CD4-positive, alpha-beta memory T cell (primary cell): ENCODE measurements around the gene TMPRSS2. TPM values are rescaled to one million over a fixed set of nuclear protein-coding genes. Genes with fewer than 3 reads are reported as not detected.
"Not testable (repeated sequence)": the region's sequence is repeated elsewhere in the genome, so short reads cannot be mapped to it uniquely, and the experiment has no call there.

Experiments used
- CTCF ChIA-PET: fragments of 350-600 bp; sonication (Branson Sonifier 250); formaldehyde crosslinking; loops from one replicate; lab custom pipeline; 2021; ENCODE audit warnings: inconsistent platforms; ENCODE audit not compliant: partially characterized antibody; lab: Charles Lee
- POLR2A ChIA-PET: fragments of 350-600 bp; sonication (Branson Sonifier 250); formaldehyde crosslinking; loops from one replicate; lab custom pipeline; 2021; ENCODE audit not compliant: partially characterized antibody; lab: Charles Lee
- DNase-seq, 5 donors: peaks; one replicate each; pipeline versions ENCODE4 v3.0.0 to v3.0.0-alpha.2; 2020 to 2022; ENCODE audit warnings: mixed read lengths in 1 of 5
- H3K27ac ChIP-seq: one replicate; pipeline ENCODE4 v1.7.0; 2013; ENCODE audit warnings: low read depth, low read length
- H3K27me3 ChIP-seq: 2 replicates; pipeline ENCODE4 v1.7.0; 2013; ENCODE audit warnings: mild to moderate bottlenecking, low read length, moderate library complexity; ENCODE audit not compliant: insufficient read depth
- H3K36me3 ChIP-seq: 2 replicates; pipeline ENCODE4 v1.7.0; 2013; ENCODE audit warnings: mild to moderate bottlenecking, low read length, moderate library complexity; ENCODE audit not compliant: insufficient read depth
- H3K4me1 ChIP-seq: 2 replicates; pipeline ENCODE4 v1.7.0; 2013; ENCODE audit warnings: mild to moderate bottlenecking, low read length, moderate library complexity; ENCODE audit not compliant: insufficient read depth
- H3K4me3 ChIP-seq, 2 donors: one replicate each; pipeline ENCODE4 v1.7.0; 2013; ENCODE audit warnings: low read length in 2 of 2, mild to moderate bottlenecking in 1 of 2
- H3K9me3 ChIP-seq, 2 donors: one replicate each; pipeline ENCODE4 v1.7.0; 2013; ENCODE audit warnings: low read length in 2 of 2, control low read depth in 1 of 2; ENCODE audit not compliant: control insufficient read depth in 1 of 2
- H3K27ac Mint-ChIP-seq, 7 donors: one replicate each; pipeline ENCODE4 v1.8.0; 2020 to 2021; ENCODE audit warnings: mixed read lengths in 7 of 7, mild to moderate bottlenecking in 6 of 7, inconsistent platforms in 3 of 7, moderate library complexity in 3 of 7
- H3K27me3 Mint-ChIP-seq, 2 donors: one replicate each; pipeline ENCODE4 v1.8.0; 2020 to 2021; ENCODE audit warnings: mixed read lengths in 2 of 2
- H3K36me3 Mint-ChIP-seq, 2 donors: one replicate each; pipeline ENCODE4 v1.8.0; 2020 to 2021; ENCODE audit warnings: mixed read lengths in 2 of 2, inconsistent platforms in 1 of 2, mild to moderate bottlenecking in 1 of 2
- H3K4me1 Mint-ChIP-seq, 4 donors: one replicate each; pipeline ENCODE4 v1.8.0; 2020 to 2021; ENCODE audit warnings: mixed read lengths in 4 of 4, mild to moderate bottlenecking in 1 of 4
- H3K4me3 Mint-ChIP-seq, 8 donors: one replicate each; pipeline ENCODE4 v1.8.0; 2020 to 2021; ENCODE audit warnings: mixed read lengths in 8 of 8, mild to moderate bottlenecking in 7 of 8, moderate library complexity in 6 of 8, inconsistent platforms in 3 of 8
- H3K9me3 Mint-ChIP-seq, 8 donors: one replicate each; pipeline ENCODE4 v1.8.0; 2020 to 2021; ENCODE audit warnings: mixed read lengths in 8 of 8, mild to moderate bottlenecking in 5 of 8, inconsistent platforms in 3 of 8, moderate library complexity in 1 of 8
- intact Hi-C: fragments of 100-400 bp; cut with micrococcal nuclease; formaldehyde crosslinking; loops from one replicate; pipeline ENCODE4 v1.15.1; 2023
- polyA plus RNA-seq, 2 donors: library from polyadenylated mRNA; unstranded; fragments of 300-500 nt; fragmentation: Illumina TruSeq; gene quantifications; one replicate each; pipeline ENCODE4 v1.2.3, GENCODE V29; 2021
- total RNA-seq, 2 experiments: library from RNA; stranded (reverse); gene quantifications; one replicate each; pipeline ENCODE4 v1.2.3, GENCODE V29; 2021

TMPRSS2 gene
- total and polyA plus RNA-seq, 4 experiments from 2014 or later: not detected

DNA sequence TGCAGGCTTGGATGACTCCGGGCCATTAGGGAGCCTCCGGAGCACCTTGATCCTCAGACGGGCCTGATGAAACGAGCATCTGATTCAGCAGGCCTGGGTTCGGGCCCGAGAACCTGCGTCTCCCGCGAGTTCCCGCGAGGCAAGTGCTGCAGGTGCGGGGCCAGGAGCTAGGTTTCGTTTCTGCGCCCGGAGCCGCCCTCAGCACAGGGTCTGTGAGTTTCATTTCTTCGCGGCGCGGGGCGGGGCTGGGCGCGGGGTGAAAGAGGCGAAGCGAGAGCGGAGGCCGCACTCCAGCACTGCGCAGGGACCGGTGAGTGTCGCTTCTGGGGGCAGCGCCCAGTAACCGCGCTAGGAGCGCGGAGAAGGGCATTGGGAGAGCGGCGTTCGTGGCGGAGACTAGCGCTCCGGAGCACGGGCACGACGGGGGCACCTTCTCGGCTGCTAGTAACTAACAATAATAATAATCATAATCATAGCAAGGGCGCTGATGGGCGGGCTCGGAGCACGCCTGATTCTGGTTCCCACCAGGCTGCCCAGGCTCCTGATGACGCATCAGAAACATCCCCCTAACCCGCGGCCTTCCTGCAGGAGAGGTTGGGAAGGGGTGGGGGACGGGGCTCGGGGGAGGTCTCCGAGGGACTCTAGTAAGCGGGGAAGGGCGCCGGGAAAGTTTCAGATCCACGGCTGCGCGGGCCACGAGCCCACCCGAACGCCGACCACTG is 81.8 kb downstream of the TMPRSS2 start, which contains the start of gene MX1:
Gene MX1 (plus strand): TSS at position 286 of the 722 bp plus-strand sequence. CDS start 5,832 bp downstream, outside the sequence.
- H3K4me1 ChIP-seq: peaks cover 22% of the 10 kb centered on the region
- Mint-ChIP-seq H3K4me3 (peak within 1 kb of the TSS; percentile 95 to 99 (median 98)), H3K4me1 (peaks cover 27 to 69% (median 47%) of the 10 kb centered on the region in 4 donors), H3K9me3 (no peaks in the 10 kb centered on the region), H3K27ac (peak within 1 kb of the TSS; percentile 93 to 98 (median 96)), H3K27me3 (no peaks in the 10 kb centered on the region), H3K36me3 (peaks cover 18 to 29% of the 10 kb centered on the region in 2 donors)
- ChIA-PET CTCF (interaction anchor here (0.9 to 3.3 kb wide), 6 partner anchors 8 to 143 kb away, joined by 3 to 24 read pairs (median 6); no protein-coding TSS in a partner anchor), POLR2A (interaction anchor here (0.6 to 5.2 kb wide), 9 partner anchors 8 to 64 kb away, joined by 3 to 58 read pairs (median 4); partner anchors contain the start of gene MX2)
- intact Hi-C loops: loop anchor here (1.0 kb wide), 1 partner anchor 64 kb away; the partner anchor contains the start of gene MX2
- H3K9me3 ChIP-seq: no peaks in the 10 kb centered on the region
- peaks cover 3% of the 10 kb centered on the region for H3K36me3 ChIP-seq
- H3K27ac ChIP-seq: peak within 1 kb of the TSS; percentile 88
- peak within 1 kb of the TSS; percentile 79 to 91 for H3K4me3 ChIP-seq
- peak; percentile 86 to 90 (median 88) for DNase-seq
- H3K27me3 ChIP-seq: no peaks in the 10 kb centered on the region

DNA sequence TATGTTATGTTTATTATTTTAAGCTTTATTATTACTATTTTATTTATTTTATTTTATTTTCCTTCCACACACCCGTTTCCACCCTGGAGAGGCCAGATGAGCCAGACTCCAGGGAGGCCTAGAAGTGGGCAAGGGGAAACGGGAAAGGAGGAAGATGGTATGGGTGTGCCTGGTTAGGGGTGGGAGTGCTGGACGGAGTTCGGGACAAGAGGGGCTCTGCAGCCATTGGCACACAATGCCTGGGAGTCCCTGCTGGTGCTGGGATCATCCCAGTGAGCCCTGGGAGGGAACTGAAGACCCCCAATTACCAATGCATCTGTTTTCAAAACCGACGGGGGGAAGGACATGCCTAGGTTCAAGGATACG is 82.4 kb downstream of the TMPRSS2 start:
- H3K27ac ChIP-seq: peak overlapping the region; percentile 88
- H3K4me1 ChIP-seq: peaks cover 22% of the 10 kb centered on the region
- peaks cover 3% of the 10 kb centered on the region for H3K36me3 ChIP-seq
- H3K36me3 Mint-ChIP-seq: peaks cover 16 to 25% of the 10 kb centered on the region in 2 donors
- peak overlapping the region; percentile 79 to 91 for H3K4me3 ChIP-seq
- H3K27me3 Mint-ChIP-seq: no peaks in the 10 kb centered on the region
- H3K27me3 ChIP-seq: no peaks in the 10 kb centered on the region
- peaks cover 30 to 75% (median 52%) of the 10 kb centered on the region in 4 donors for H3K4me1 Mint-ChIP-seq
- CTCF ChIA-PET: interaction anchor here (0.6 to 3.3 kb wide), 5 partner anchors 13 to 142 kb away, joined by 3 to 24 read pairs (median 5); no protein-coding TSS in a partner anchor
- intact Hi-C loops: no loop called here
- H3K9me3 Mint-ChIP-seq: no peaks in the 10 kb centered on the region
- no peaks in the 10 kb centered on the region for H3K9me3 ChIP-seq
- POLR2A ChIA-PET: interaction anchor here (0.6 to 5.2 kb wide), 8 partner anchors 8 to 64 kb away, joined by 3 to 58 read pairs (median 4); partner anchors contain the start of gene MX2
- peak overlapping the region; percentile 93 to 98 (median 96) for H3K27ac Mint-ChIP-seq
- peak overlapping the region; percentile 95 to 99 (median 98) for H3K4me3 Mint-ChIP-seq
- DNase-seq: no peak

DNA sequence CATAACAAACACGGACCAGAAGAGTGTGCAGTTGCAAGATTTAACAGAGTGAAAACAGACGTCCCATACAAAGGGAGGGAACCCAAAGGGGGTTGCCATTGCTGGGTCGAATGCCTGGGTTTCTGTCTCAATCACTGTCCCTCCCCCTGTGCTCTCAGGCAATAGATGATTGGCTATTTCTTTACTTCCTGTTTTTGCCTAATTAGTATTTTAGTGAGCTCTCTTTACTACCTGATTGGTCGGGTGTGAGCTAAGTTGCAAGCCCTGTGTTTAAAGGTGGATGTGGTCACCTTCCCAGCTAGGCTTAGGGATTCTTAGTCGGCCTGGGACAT is 84.7 kb downstream of the TMPRSS2 start:
- H3K9me3 ChIP-seq, H3K27me3 ChIP-seq, intact Hi-C loops, H3K27me3 Mint-ChIP-seq, H3K4me3 ChIP-seq, H3K9me3 Mint-ChIP-seq, H3K36me3 ChIP-seq, DNase-seq, H3K27ac ChIP-seq: not testable (repeated sequence)
- CTCF ChIA-PET: interaction anchor here (0.7 to 3.3 kb wide), 2 partner anchors 140 kb away, joined by 3 to 24 read pairs; no protein-coding TSS in a partner anchor
- peaks cover 4 to 14% of the 10 kb centered on the region in 2 donors for H3K36me3 Mint-ChIP-seq
- POLR2A ChIA-PET: interaction anchor here (3.4 to 5.2 kb wide), 2 partner anchors 12 to 61 kb away, joined by 19 to 58 read pairs; partner anchors contain the start of gene MX2
- H3K4me1 ChIP-seq: peaks cover 28% of the 10 kb centered on the region
- H3K4me3 Mint-ChIP-seq: peak overlapping the region in 6 of 8 donors; percentile 25 to 58 (median 32)
- H3K27ac Mint-ChIP-seq: peak overlapping the region in 6 of 7 donors; percentile 48 to 78 (median 66)
- peaks cover 30 to 72% (median 48%) of the 10 kb centered on the region in 4 donors for H3K4me1 Mint-ChIP-seq

- DNase-seq: no peak
- Mint-ChIP-seq H3K9me3 (no peaks in the 10 kb centered on the region), H3K4me1 (peaks cover 27 to 67% (median 42%) of the 10 kb centered on the region in 4 donors), H3K4me3 (peak overlapping the region in 4 of 8 donors; percentile 34 to 61 (median 50)), H3K27me3 (no peaks in the 10 kb centered on the region), H3K27ac (peak overlapping the region in 3 of 7 donors; percentile 53 to 76 (median 66)), H3K36me3 (peaks cover 0 to 10% of the 10 kb centered on the region in 2 donors)
- CTCF ChIA-PET: interaction anchor here (0.7 kb wide), 1 partner anchor 139 kb away, joined by 3 read pairs; no protein-coding TSS in a partner anchor
- POLR2A ChIA-PET: interaction anchor here (0.6 to 3.4 kb wide), 2 partner anchors 11 to 28 kb away, joined by 3 to 19 read pairs; no protein-coding TSS in a partner anchor
- Histone ChIP-seq H3K4me3 (no peak overlapping the region), H3K4me1 (peaks cover 28% of the 10 kb centered on the region), H3K9me3 (no peaks in the 10 kb centered on the region), H3K36me3 (no peaks in the 10 kb centered on the region), H3K27ac (no peak overlapping the region), H3K27me3 (no peaks in the 10 kb centered on the region)
- intact Hi-C loops: no loop called here
These were observed 85.2 kb downstream of the TMPRSS2 start for GRCh38 chr21:41422546-41423304.

- H3K27me3 Mint-ChIP-seq, H3K9me3 ChIP-seq, H3K27me3 ChIP-seq, H3K9me3 Mint-ChIP-seq, POLR2A ChIA-PET, H3K36me3 ChIP-seq, H3K36me3 Mint-ChIP-seq, CTCF ChIA-PET, H3K4me3 ChIP-seq, intact Hi-C loops, DNase-seq: not testable (repeated sequence)
- peak overlapping the region in 6 of 7 donors; percentile 79 to 93 (median 92) for H3K27ac Mint-ChIP-seq
- Histone ChIP-seq H3K4me1 (peaks cover 17% of the 10 kb centered on the region), H3K27ac (peak overlapping the region; percentile 60)
- H3K4me1 Mint-ChIP-seq: peaks cover 21 to 55% (median 33%) of the 10 kb centered on the region in 4 donors
- peak overlapping the region; percentile 85 to 94 (median 90) for H3K4me3 Mint-ChIP-seq
These were observed 87.0 kb downstream of the TMPRSS2 start for GRCh38 chr21:41420998-41421397.

- POLR2A ChIA-PET: no interaction called here
- Histone ChIP-seq H3K9me3 (no peaks in the 10 kb centered on the region), H3K27me3 (no peaks in the 10 kb centered on the region), H3K4me1 (peaks cover 12% of the 10 kb centered on the region), H3K4me3 (peak overlapping the region; percentile 27 to 49), H3K27ac (peak overlapping the region; percentile 60), H3K36me3 (no peaks in the 10 kb centered on the region)
- intact Hi-C loops: no loop called here
- Mint-ChIP-seq H3K36me3 (no peaks in the 10 kb centered on the region), H3K27me3 (no peaks in the 10 kb centered on the region), H3K9me3 (peaks cover 0 to 3% (median 0%) of the 10 kb centered on the region in 8 donors), H3K4me3 (peak overlapping the region; percentile 85 to 94 (median 90)), H3K27ac (peak overlapping the region; percentile 79 to 94 (median 92)), H3K4me1 (peaks cover 15 to 47% (median 27%) of the 10 kb centered on the region in 4 donors)
- CTCF ChIA-PET: no interaction called here
- peak; percentile 31 to 56 (median 44) for DNase-seq
These were observed 87.8 kb downstream of the TMPRSS2 start for GRCh38 chr21:41419921-41420862.
